GM12873 (cell line): Measurements from ENCODE around the gene SRC.

ENCODE experiments used
- CTCF ChIP-seq: IDR thresholded peaks from 2 replicates; pipeline ENCODE4 v1.5.1; 2012; ENCODE audit warnings: low read depth, mild to moderate bottlenecking, moderate library complexity, low read length, control low read depth; ENCODE audit not compliant: insufficient read depth; ENCODE audit errors: missing control alignments

SRC gene

GRCh38 chr20:37416100-37416847 lies 70.3 kb downstream of the SRC start:
- TF ChIP-seq CTCF = no peak

GRCh38 chr20:37416848-37417616 lies 71.1 kb downstream of the SRC start:
- no peak for TF ChIP-seq CTCF

GRCh38 chr20:37417617-37418467 lies 71.9 kb downstream of the SRC start:
- TF ChIP-seq CTCF = no peak

- TF ChIP-seq CTCF = no peak
Measured at GRCh38 chr20:37418591-37419109, 72.7 kb downstream of the SRC start.

GRCh38 chr20:37419307-37419706 lies 73.4 kb downstream of the SRC start:
- no peak for TF ChIP-seq CTCF

- TF ChIP-seq CTCF = no peak
Measured at GRCh38 chr20:37419774-37420542, 74.0 kb downstream of the SRC start.
